Nephron progenitor cell (in vitro differentiated cells): ENCODE data around the gene BCDIN3D.
A peak's percentile ranks its signal among the peaks of the same experiment; 100 is the strongest.

Experiments
- DNase-seq: peaks from one replicate; pipeline ENCODE4 v3.0.0; 2021
- H3K27ac Mint-ChIP-seq: 2 replicates; pipeline ENCODE4 v1.8.0; 2021; ENCODE audit warnings: mild to moderate bottlenecking, moderate library complexity, mixed read lengths
- H3K27me3 Mint-ChIP-seq: 2 replicates; pipeline ENCODE4 v1.8.0; 2021; ENCODE audit warnings: mild to moderate bottlenecking, low read depth, mixed read lengths; ENCODE audit not compliant: poor library complexity
- H3K36me3 Mint-ChIP-seq: 2 replicates; pipeline ENCODE4 v1.8.0; 2021; ENCODE audit warnings: low read depth, mixed read lengths
- H3K4me1 Mint-ChIP-seq: 2 replicates; pipeline ENCODE4 v1.8.0; 2021; ENCODE audit warnings: mixed read lengths
- H3K4me3 Mint-ChIP-seq: 2 replicates; pipeline ENCODE4 v1.8.0; 2021; ENCODE audit warnings: mild to moderate bottlenecking, moderate library complexity, mixed read lengths
- H3K9me3 Mint-ChIP-seq: 2 replicates; pipeline ENCODE4 v1.8.0; 2021; ENCODE audit warnings: mild to moderate bottlenecking, moderate library complexity, mixed read lengths
- TF ChIP-seq, protein P1 (sequence below): fragments of 200-600 bp; sonication (generic); IDR thresholded peaks from 2 replicates; pipeline ENCODE4 v1.5.0; 2021; ENCODE audit warnings: antibody characterized with exemption

The BCDIN3D gene

DNA sequence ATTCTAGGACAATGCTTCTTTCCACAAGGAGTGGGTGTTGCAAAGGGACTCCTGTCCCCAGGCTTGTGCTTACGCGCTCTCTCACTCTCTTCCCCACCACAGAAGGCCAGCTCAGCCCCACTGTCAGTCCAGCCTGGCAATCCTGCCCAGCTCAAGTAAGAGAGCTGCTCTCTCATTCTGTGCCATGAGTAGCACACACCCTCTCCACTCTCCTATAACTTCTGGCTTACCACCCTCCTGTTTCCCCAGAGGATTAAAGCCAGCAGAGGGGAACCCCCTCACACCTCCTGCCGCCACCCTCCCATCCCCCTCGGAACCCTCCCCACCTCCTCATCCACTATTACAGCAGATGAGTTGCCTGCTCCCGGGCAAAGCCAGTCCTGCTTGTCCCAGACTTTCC lies 31.8 kb downstream of the BCDIN3D start:
- H3K9me3 Mint-ChIP-seq, result no peaks in the 10 kb centered on the region

DNA sequence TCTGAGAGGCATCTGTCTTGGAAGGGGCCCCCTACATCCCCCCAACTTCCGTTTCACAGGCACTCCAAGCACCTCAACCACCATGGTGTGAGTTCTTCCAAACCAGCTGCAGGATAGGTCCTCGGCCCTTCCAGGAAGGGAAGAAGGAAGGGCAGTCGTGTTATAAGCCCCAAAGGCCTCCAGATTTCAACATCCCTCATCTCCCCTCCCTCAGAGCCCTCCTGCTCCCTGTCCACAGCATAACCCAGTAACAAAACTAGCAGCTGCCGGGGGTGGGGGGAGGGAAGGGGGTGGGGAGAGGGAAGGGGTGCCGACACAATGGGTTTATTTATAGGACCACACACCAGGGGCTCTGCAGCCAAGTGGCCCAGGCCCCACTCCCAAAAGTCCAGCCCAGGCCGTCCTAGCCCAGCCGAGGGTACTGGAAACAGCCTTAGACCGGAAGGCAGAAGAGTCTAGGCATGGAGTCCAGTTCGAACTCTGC lies 33.0 kb downstream of the BCDIN3D start:
- H3K36me3 Mint-ChIP-seq, result peaks cover 30% of the 10 kb centered on the region
- peak overlapping the region; percentile 60 for H3K4me3 Mint-ChIP-seq
- peaks cover 8% of the 10 kb centered on the region for H3K27me3 Mint-ChIP-seq
- no peak for DNase-seq
- no peaks in the 10 kb centered on the region for H3K9me3 Mint-ChIP-seq
- TF ChIP-seq, protein P1, sequence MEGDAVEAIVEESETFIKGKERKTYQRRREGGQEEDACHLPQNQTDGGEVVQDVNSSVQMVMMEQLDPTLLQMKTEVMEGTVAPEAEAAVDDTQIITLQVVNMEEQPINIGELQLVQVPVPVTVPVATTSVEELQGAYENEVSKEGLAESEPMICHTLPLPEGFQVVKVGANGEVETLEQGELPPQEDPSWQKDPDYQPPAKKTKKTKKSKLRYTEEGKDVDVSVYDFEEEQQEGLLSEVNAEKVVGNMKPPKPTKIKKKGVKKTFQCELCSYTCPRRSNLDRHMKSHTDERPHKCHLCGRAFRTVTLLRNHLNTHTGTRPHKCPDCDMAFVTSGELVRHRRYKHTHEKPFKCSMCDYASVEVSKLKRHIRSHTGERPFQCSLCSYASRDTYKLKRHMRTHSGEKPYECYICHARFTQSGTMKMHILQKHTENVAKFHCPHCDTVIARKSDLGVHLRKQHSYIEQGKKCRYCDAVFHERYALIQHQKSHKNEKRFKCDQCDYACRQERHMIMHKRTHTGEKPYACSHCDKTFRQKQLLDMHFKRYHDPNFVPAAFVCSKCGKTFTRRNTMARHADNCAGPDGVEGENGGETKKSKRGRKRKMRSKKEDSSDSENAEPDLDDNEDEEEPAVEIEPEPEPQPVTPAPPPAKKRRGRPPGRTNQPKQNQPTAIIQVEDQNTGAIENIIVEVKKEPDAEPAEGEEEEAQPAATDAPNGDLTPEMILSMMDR, result no peak
- H3K27ac Mint-ChIP-seq, result peak overlapping the region; percentile 98
- peaks cover 66% of the 10 kb centered on the region for H3K4me1 Mint-ChIP-seq

More for the DNA sequence above, 31.8 kb downstream of the BCDIN3D start:
- Mint-ChIP-seq H3K36me3 (peaks cover 28% of the 10 kb centered on the region), H3K4me1 (peaks cover 63% of the 10 kb centered on the region), H3K27me3 (peaks cover 5% of the 10 kb centered on the region), H3K27ac (peak overlapping the region; percentile 79), H3K4me3 (no peak overlapping the region)
- no peak for DNase-seq
- TF ChIP-seq, protein P1, result no peak

DNA sequence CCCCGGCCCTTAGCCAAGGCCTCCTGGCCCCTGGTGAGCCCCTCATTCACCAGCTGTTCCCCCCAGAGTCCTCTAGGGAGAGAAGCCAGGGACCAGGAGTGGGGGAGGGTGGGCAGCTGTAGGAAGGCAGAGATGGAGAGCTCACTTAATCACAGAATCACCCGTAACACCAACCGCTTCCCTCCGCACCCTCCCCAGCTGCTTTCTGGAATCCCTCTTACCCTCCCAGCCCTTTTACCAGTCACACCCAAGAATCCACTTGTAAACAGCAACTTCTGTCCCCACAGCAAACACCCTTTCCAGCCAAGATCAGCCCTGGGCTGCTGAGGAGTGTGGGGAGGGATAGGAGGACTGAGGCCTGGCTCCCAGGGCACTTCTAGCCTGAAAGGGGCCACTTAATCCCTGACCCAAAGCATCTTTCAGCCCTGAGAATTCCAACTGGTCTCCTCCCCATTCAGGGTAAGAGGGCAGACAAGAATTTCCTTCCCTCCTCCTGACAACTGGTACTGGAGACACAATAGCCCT lies 33.5 kb downstream of the BCDIN3D start:
- Mint-ChIP-seq H3K4me3 (peak overlapping the region; percentile 60), H3K9me3 (no peaks in the 10 kb centered on the region), H3K27ac (peak overlapping the region; percentile 98), H3K27me3 (peaks cover 8% of the 10 kb centered on the region), H3K36me3 (peaks cover 26% of the 10 kb centered on the region), H3K4me1 (peaks cover 66% of the 10 kb centered on the region)
- DNase-seq, result no peak
- TF ChIP-seq, protein P1, result no peak

DNA sequence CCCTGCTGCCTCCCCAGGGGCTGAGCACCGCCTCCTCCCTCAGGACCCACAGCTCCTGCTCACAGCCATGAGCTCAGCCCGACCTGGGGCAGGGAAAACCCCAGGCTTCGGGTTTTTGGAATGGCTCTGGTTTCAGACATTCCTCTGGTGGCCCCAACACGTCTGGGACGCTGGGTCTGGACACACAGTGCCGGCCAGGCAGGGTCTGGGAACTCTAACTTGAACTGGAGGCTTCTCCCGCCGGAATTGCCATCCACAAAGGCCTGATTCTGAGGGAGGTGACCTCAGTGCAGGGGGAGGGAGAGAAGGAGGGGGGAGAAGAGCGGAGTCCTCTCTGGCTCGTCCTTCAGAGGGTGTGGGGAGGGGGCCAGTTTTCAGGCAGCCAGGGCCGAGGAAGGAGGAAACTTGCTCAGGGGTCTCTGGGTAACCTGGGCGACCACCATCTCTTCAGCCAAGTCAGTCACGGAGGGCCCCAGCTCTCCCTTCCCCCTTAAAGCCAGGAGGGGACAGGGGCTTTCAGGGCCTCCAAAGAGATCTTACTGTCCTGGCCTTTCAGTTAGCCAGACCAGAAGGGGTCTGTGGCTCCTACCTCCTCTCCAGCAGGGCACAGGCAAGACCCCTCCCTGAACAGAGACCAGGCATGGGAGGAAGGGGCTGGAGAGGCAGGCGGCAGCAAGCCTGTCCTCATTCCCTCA lies 34.1 kb downstream of the BCDIN3D start:
- peak overlapping the region; percentile 23 for H3K4me3 Mint-ChIP-seq
- DNase-seq, result peak; percentile 37
- H3K36me3 Mint-ChIP-seq, result peaks cover 25% of the 10 kb centered on the region
- H3K27me3 Mint-ChIP-seq, result peaks cover 8% of the 10 kb centered on the region
- no peaks in the 10 kb centered on the region for H3K9me3 Mint-ChIP-seq
- peak overlapping the region; percentile 98 for H3K27ac Mint-ChIP-seq
- peaks cover 66% of the 10 kb centered on the region for H3K4me1 Mint-ChIP-seq
- TF ChIP-seq, protein P1, result no peak

DNA sequence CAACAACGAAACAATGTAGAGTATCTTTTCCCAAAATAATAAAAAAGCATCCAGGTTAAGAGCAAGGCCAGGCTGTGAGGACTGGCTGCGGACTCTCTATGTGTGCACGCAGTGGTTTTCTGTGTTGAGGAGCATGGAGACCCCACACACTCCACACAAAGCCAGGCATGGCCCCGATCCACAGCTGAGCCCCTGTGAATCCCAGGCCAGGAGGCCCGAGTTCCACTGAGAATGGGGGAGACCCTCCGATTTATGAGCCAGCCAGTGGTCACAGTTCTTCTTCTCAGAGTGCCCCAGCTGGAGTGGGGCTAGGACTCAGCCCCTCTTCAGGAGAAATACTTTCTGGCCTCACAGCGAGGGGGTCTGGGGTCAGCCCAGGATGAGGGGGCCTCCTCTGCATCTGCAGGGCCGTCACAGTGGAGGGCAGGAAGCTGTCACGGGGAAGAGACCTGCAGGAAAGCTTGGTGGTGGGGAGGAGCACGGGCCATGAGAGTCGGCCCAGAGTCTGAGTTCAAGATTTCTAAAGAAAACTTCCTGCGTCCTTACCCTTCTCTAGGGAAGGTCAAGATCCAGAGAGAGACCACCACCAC lies 34.8 kb downstream of the BCDIN3D start:
- H3K4me3 Mint-ChIP-seq, result no peak overlapping the region
- no peak for DNase-seq
- H3K27me3 Mint-ChIP-seq, result peaks cover 8% of the 10 kb centered on the region
- no peaks in the 10 kb centered on the region for H3K9me3 Mint-ChIP-seq
- TF ChIP-seq, protein P1, result no peak
- H3K4me1 Mint-ChIP-seq, result peaks cover 66% of the 10 kb centered on the region
- H3K27ac Mint-ChIP-seq, result peak overlapping the region; percentile 71
- H3K36me3 Mint-ChIP-seq, result peaks cover 20% of the 10 kb centered on the region
